Measurements from ENCODE around the gene ACTL8. TPM values are rescaled to one million over a fixed set of nuclear protein-coding genes. Genes with fewer than 3 reads are reported as not detected.

Gene ACTL8
- total and polyA plus RNA-seq, 12 donors, result not detected

GRCh38 chr1:17774452-17774851, 19.3 kb downstream of the ACTL8 start:
- intact Hi-C loops (cut with DNase I), result no loop called here
- no peaks in the 10 kb centered on the region for H3K4me1 ChIP-seq (replicated peaks in 1 of 2)
- WGBS, 4 donors, result 84 to 93% (median 88%) methylated on average over 6 of the region's 6 CpGs
- H3K4me3 ChIP-seq, result no peak overlapping the region
- H3K27ac ChIP-seq, result no peak overlapping the region
- no peak for TF ChIP-seq POLR2A (IDR thresholded peaks at IDR 0.05)
- no peak for TF ChIP-seq CTCF (IDR thresholded peaks at IDR 0.05)
- H3K27me3 ChIP-seq, result no peaks in the 10 kb centered on the region
- H3K36me3 ChIP-seq (replicated peaks in 1 of 2), result no peaks in the 10 kb centered on the region
- H3K9me3 ChIP-seq (replicated peaks in 1 of 3), result no peaks in the 10 kb centered on the region
- no peak for DNase-seq

GRCh38 chr1:17775796-17776195, 20.7 kb downstream of the ACTL8 start:
- Histone ChIP-seq H3K36me3 (replicated peaks in 1 of 2) (no peaks in the 10 kb centered on the region), H3K4me1 (replicated peaks in 1 of 2) (no peaks in the 10 kb centered on the region), H3K4me3 (no peak overlapping the region), H3K27me3 (no peaks in the 10 kb centered on the region), H3K27ac (no peak overlapping the region), H3K9me3 (replicated peaks in 1 of 3) (no peaks in the 10 kb centered on the region)
- 67 to 100% (median 81%) methylated on average over 1 to 2 of the region's 2 CpGs for WGBS, 4 donors
- TF ChIP-seq POLR2A (IDR thresholded peaks at IDR 0.05) (no peak), CTCF (IDR thresholded peaks at IDR 0.05) (no peak)
- intact Hi-C loops (cut with DNase I), result no loop called here
- no peak for DNase-seq

- Histone ChIP-seq H3K27me3 (no peaks in the 10 kb centered on the region), H3K9me3 (replicated peaks in 1 of 3) (no peaks in the 10 kb centered on the region), H3K27ac (no peak overlapping the region), H3K4me3 (no peak overlapping the region), H3K36me3 (replicated peaks in 1 of 2) (no peaks in the 10 kb centered on the region), H3K4me1 (replicated peaks in 1 of 2) (no peaks in the 10 kb centered on the region)
- intact Hi-C loops (cut with DNase I), result no loop called here
- TF ChIP-seq POLR2A (IDR thresholded peaks at IDR 0.05) (no peak), CTCF (IDR thresholded peaks at IDR 0.05) (no peak)
- DNase-seq, result no peak
- WGBS, 4 donors, result 55 to 63% (median 61%) methylated on average over 10 to 11 of the region's 11 CpGs
These were observed 21.3 kb downstream of the ACTL8 start for GRCh38 chr1:17776426-17776825.

GRCh38 chr1:17777330-17777729, 22.2 kb downstream of the ACTL8 start:
- H3K27me3 ChIP-seq, result no peaks in the 10 kb centered on the region
- H3K4me3 ChIP-seq, result no peak overlapping the region
- intact Hi-C loops (cut with DNase I), result no loop called here

More at GRCh38 chr1:17777330-17777729, 22.2 kb downstream of the ACTL8 start:
- no peak for DNase-seq
- H3K4me1 ChIP-seq (replicated peaks in 1 of 2), result no peaks in the 10 kb centered on the region
- H3K9me3 ChIP-seq (replicated peaks in 1 of 3), result no peaks in the 10 kb centered on the region
- 74 to 76% (median 75%) methylated on average over 10 of the region's 10 CpGs for WGBS, 4 donors
- no peak overlapping the region for H3K27ac ChIP-seq
- no peaks in the 10 kb centered on the region for H3K36me3 ChIP-seq (replicated peaks in 1 of 2)
- TF ChIP-seq CTCF (IDR thresholded peaks at IDR 0.05), result no peak
- TF ChIP-seq POLR2A (IDR thresholded peaks at IDR 0.05), result no peak
